Thoracic aorta (tissue), 2 donors: ENCODE data around the gene COQ4. TPM values are rescaled to one million over a fixed set of nuclear protein-coding genes. Genes with fewer than 3 reads are reported as not detected.

Experiments
- ATAC-seq: fragments of 150-250 bp; one replicate; pipeline ENCODE4 v1.8.0; 2017; ENCODE audit warnings: low read depth; ENCODE audit not compliant: insufficient number of reproducible peaks, low FRiP score
- DNase-seq: peaks from one replicate; pipeline ENCODE4 v3.0.0-alpha.2; 2020; ENCODE audit warnings: low spot score
- H3K27ac ChIP-seq, 2 donors: fragments of 200-600 bp; sonication (generic); 1 replicate in 1 of 2; 2 replicates in 1 of 2; pipeline ENCODE4 v1.5.1; 2016; ENCODE audit warnings: mild to moderate bottlenecking in 2 of 2, moderate library complexity in 2 of 2
- H3K27me3 ChIP-seq: fragments of 200-600 bp; sonication (generic); replicated peaks from 2 replicates; pipeline ENCODE4 v1.6.0; 2016; ENCODE audit warnings: mild to moderate bottlenecking; ENCODE audit not compliant: insufficient read depth
- H3K36me3 ChIP-seq: fragments of 200-600 bp; sonication (generic); one replicate; pipeline ENCODE4 v1.5.1; 2016
- H3K4me1 ChIP-seq, 2 donors: fragments of 200-600 bp; sonication (generic); 1 replicate in 1 of 2; 2 replicates in 1 of 2; pipeline versions ENCODE4 v1.5.1 to v1.6.0; 2016; ENCODE audit warnings: low read depth in 2 of 2, mild to moderate bottlenecking in 1 of 2; ENCODE audit not compliant: control insufficient read depth in 1 of 2
- H3K4me3 ChIP-seq: fragments of 200-600 bp; sonication (generic); 2 replicates; pipeline ENCODE4 v1.5.1; 2016; ENCODE audit warnings: mild to moderate bottlenecking
- H3K9me3 ChIP-seq: fragments of 200-600 bp; sonication (generic); 2 replicates; pipeline ENCODE4 v1.5.1; 2016
- total RNA-seq, 2 donors: library from RNA; depleted of rRNA; stranded (reverse); fragments of >200 nt; gene quantifications; one replicate each; pipeline versions ENCODE4 v1.1.0 to v1.2.3, GENCODE V29; 2016
- TF ChIP-seq, protein P1 (sequence below): fragments of 200-600 bp; sonication (generic); IDR thresholded peaks from one replicate; pipeline ENCODE4 v1.5.1; 2019; ENCODE audit warnings: antibody characterized with exemption

COQ4 gene
- total RNA-seq, 2 donors from 2014 or later = 28.7 to 40.1 TPM

DNA sequence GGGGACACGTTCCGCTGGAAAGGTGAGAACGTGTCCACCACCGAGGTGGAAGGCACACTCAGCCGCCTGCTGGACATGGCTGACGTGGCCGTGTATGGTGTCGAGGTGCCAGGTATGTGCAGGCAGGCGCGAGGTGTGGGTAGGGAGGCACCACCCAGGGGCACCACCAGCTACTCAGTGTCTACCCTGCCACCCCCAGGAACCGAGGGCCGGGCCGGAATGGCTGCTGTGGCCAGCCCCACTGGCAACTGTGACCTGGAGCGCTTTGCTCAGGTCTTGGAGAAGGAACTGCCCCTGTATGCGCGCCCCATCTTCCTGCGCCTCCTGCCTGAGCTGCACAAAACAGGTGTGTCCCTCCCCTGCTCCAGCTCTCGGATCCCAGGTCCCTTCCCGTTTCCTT lies 32.8 kb downstream of the COQ4 start:
- ATAC-seq (no peak), DNase-seq (no peak)
- TF ChIP-seq, protein P1, sequence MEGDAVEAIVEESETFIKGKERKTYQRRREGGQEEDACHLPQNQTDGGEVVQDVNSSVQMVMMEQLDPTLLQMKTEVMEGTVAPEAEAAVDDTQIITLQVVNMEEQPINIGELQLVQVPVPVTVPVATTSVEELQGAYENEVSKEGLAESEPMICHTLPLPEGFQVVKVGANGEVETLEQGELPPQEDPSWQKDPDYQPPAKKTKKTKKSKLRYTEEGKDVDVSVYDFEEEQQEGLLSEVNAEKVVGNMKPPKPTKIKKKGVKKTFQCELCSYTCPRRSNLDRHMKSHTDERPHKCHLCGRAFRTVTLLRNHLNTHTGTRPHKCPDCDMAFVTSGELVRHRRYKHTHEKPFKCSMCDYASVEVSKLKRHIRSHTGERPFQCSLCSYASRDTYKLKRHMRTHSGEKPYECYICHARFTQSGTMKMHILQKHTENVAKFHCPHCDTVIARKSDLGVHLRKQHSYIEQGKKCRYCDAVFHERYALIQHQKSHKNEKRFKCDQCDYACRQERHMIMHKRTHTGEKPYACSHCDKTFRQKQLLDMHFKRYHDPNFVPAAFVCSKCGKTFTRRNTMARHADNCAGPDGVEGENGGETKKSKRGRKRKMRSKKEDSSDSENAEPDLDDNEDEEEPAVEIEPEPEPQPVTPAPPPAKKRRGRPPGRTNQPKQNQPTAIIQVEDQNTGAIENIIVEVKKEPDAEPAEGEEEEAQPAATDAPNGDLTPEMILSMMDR = no peak
- no peaks in the 10 kb centered on the region for H3K4me1 ChIP-seq
- H3K9me3 ChIP-seq = no peaks in the 10 kb centered on the region
- no peak overlapping the region for H3K4me3 ChIP-seq
- H3K27ac ChIP-seq = no peak overlapping the region
- H3K27me3 ChIP-seq = no peaks in the 10 kb centered on the region
- peaks cover 19% of the 10 kb centered on the region for H3K36me3 ChIP-seq

- H3K36me3 ChIP-seq = peaks cover 14% of the 10 kb centered on the region
Measured at GRCh38 chr9:128358090-128358489, 35.5 kb downstream of the COQ4 start.

GRCh38 chr9:128358861-128359260 lies 36.2 kb downstream of the COQ4 start:
- H3K36me3 ChIP-seq = peaks cover 11% of the 10 kb centered on the region
- H3K4me3 ChIP-seq = no peak overlapping the region
- H3K27ac ChIP-seq = no peak overlapping the region
- TF ChIP-seq, protein P1 = no peak
- H3K9me3 ChIP-seq = no peaks in the 10 kb centered on the region
- no peaks in the 10 kb centered on the region for H3K27me3 ChIP-seq
- H3K4me1 ChIP-seq = peaks cover 0 to 7% of the 10 kb centered on the region in 2 donors
- no peak for ATAC-seq
- DNase-seq = no peak

More at GRCh38 chr9:128358090-128358489, 35.5 kb downstream of the COQ4 start:
- DNase-seq (no peak), ATAC-seq (no peak)
- Histone ChIP-seq H3K27me3 (no peaks in the 10 kb centered on the region), H3K27ac (no peak overlapping the region), H3K4me1 (peaks cover 0 to 7% of the 10 kb centered on the region in 2 donors), H3K4me3 (no peak overlapping the region), H3K9me3 (no peaks in the 10 kb centered on the region)
- TF ChIP-seq, protein P1 = no peak

DNA sequence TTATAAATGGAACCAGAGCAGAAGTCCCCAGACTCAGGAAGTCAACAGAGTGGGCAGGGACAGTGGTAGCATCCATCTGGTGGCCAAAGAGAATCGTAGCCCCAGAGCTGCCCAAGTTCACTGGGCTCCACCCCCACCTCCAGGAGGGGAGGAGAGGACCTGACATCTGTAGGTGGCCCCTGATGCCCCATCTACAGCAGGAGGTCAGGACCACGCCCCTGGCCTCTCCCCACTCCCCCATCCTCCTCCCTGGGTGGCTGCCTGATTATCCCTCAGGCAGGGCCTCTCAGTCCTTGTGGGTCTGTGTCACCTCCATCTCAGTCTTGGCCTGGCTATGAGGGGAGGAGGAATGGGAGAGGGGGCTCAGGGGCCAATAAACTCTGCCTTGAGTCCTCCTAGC lies 38.2 kb downstream of the COQ4 start:
- no peaks in the 10 kb centered on the region for H3K27me3 ChIP-seq
- DNase-seq = no peak
- no peaks in the 10 kb centered on the region for H3K9me3 ChIP-seq
- ATAC-seq = no peak
- H3K36me3 ChIP-seq = peaks cover 1% of the 10 kb centered on the region
- no peak overlapping the region for H3K4me3 ChIP-seq
- H3K4me1 ChIP-seq = peaks cover 4 to 18% of the 10 kb centered on the region in 2 donors
- peak overlapping the region in 1 of 2 donors; percentile 69 for H3K27ac ChIP-seq
- TF ChIP-seq, protein P1 = no peak

- DNase-seq (no peak), ATAC-seq (no peak)
- peak overlapping the region; percentile 73 for H3K4me3 ChIP-seq
- H3K27me3 ChIP-seq = no peaks in the 10 kb centered on the region
- H3K27ac ChIP-seq = peak overlapping the region; percentile 43 to 69
- no peaks in the 10 kb centered on the region for H3K9me3 ChIP-seq
- TF ChIP-seq, protein P1 = no peak
- peaks cover 4 to 18% of the 10 kb centered on the region in 2 donors for H3K4me1 ChIP-seq
- H3K36me3 ChIP-seq = no peaks in the 10 kb centered on the region
Measured at GRCh38 chr9:128361296-128361985, 38.8 kb downstream of the COQ4 start.
